Subcutaneous adipose tissue (tissue), 4 donors: Measurements from ENCODE around the gene SEPTIN14. TPM values are rescaled to one million over a fixed set of nuclear protein-coding genes. Genes with fewer than 3 reads are reported as not detected.

Experiments
- CTCF ChIP-seq: fragments of 450-650 bp; IDR thresholded peaks from one replicate; pipeline ENCODE4 v1.5.1; 2016; ENCODE audit warnings: low read depth, mild to moderate bottlenecking, control low read depth, antibody characterized with exemption, moderate library complexity
- total RNA-seq, 4 donors: library from RNA; depleted of rRNA; stranded (reverse); fragments of >200 nt; gene quantifications; one replicate each; pipeline ENCODE4 v1.1.0, GENCODE V29; 2016

Gene SEPTIN14
- total RNA-seq, 4 donors from 2014 or later, result not detected

- TF ChIP-seq CTCF, result no peak
These were observed 16.1 kb upstream of the SEPTIN14 start for GRCh38 chr7:55878691-55879090.

- no peak for TF ChIP-seq CTCF
These were observed 14.8 kb upstream of the SEPTIN14 start for GRCh38 chr7:55877308-55877707.

- no peak for TF ChIP-seq CTCF
These were observed 11.2 kb upstream of the SEPTIN14 start for GRCh38 chr7:55873765-55874164.

- no peak for TF ChIP-seq CTCF
These were observed 9.5 kb upstream of the SEPTIN14 start for GRCh38 chr7:55871932-55872485.

GRCh38 chr7:55838595-55838994 lies 24.0 kb downstream of the SEPTIN14 start:
- no peak for TF ChIP-seq CTCF

GRCh38 chr7:55827577-55827976 lies 35.0 kb downstream of the SEPTIN14 start:
- no peak for TF ChIP-seq CTCF

- no peak for TF ChIP-seq CTCF
These were observed 43.9 kb downstream of the SEPTIN14 start for GRCh38 chr7:55818686-55819085.
